Measurements from ENCODE around the gene NPR3. TPM values are rescaled to one million over a fixed set of nuclear protein-coding genes. Genes with fewer than 3 reads are reported as not detected.

The NPR3 gene
- total RNA-seq, 1 experiment from 2014 or later = not detected

- Histone ChIP-seq H4K20me1 (ENCODE audit: control insufficient read depth, insufficient read depth, insufficient read length) (no peaks in the 10 kb centered on the region), H2AFZ (ENCODE audit: low read length) (no peak overlapping the region), H2BK120ac (ENCODE audit: low read depth, low read length, poor library complexity, severe bottlenecking) (no peak overlapping the region), H4K5ac (ENCODE audit: insufficient read length, low read depth, low read length) (no peak overlapping the region), H3K18ac (ENCODE audit: insufficient read length, low read depth, low read length) (no peak overlapping the region), H2BK5ac (ENCODE audit: insufficient read length, low read length) (no peak overlapping the region), H3K4ac (ENCODE audit: low read depth, low read length) (no peak overlapping the region), H3K56ac (ENCODE audit: insufficient read length, low read depth, low read length) (no peak overlapping the region), H2AK5ac (ENCODE audit: insufficient read length, low read length) (no peak overlapping the region), H3K4me2 (ENCODE audit: insufficient read depth, insufficient read length, low read length) (no peak overlapping the region), H3K23me2 (ENCODE audit: insufficient read length, low read depth, low read length, poor library complexity, severe bottlenecking) (no peaks in the 10 kb centered on the region), H2BK12ac (ENCODE audit: insufficient read length, low read depth, low read length) (no peak overlapping the region), H3T11ph (ENCODE audit: low read length) (no peak overlapping the region), H3K9ac (ENCODE audit: extremely low read depth, insufficient read length, low read length) (no peak overlapping the region), H3K27ac (ENCODE audit: insufficient read length, low read depth, low read length) (no peak overlapping the region), H3K27me3 (ENCODE audit: insufficient read depth, low read length) (no peaks in the 10 kb centered on the region), H2BK20ac (ENCODE audit: low read depth, low read length, poor library complexity, severe bottlenecking) (no peak overlapping the region), H3K9me3 (ENCODE audit: control insufficient read depth, low read depth, low read length) (no peaks in the 10 kb centered on the region), H4K8ac (replicated peaks; ENCODE audit: insufficient read length, low read depth, low read length) (no peak overlapping the region), H4K91ac (ENCODE audit: insufficient read length, low read depth, low read length) (no peak overlapping the region), H3K79me2 (ENCODE audit: insufficient read depth, low read length) (no peaks in the 10 kb centered on the region), H3K23ac (ENCODE audit: insufficient read length, low read depth, low read length) (no peak overlapping the region), H2BK15ac (ENCODE audit: low read depth, low read length) (no peak overlapping the region), H3K4me1 (ENCODE audit: insufficient read depth, low read length) (no peaks in the 10 kb centered on the region), H3K14ac (ENCODE audit: insufficient read depth, low read length) (no peak overlapping the region), H3K79me1 (ENCODE audit: insufficient read depth, low read depth, low read length, poor library complexity, severe bottlenecking) (no peaks in the 10 kb centered on the region)
- WGBS (ENCODE audit: extremely low coverage, insufficient read length, low lambda C conversion rate) = no CpG with 5 or more reads among the region's 1 CpG
- no peak overlapping the region for H3K4me3 Mint-ChIP-seq
- TF ChIP-seq CTCF (conservative IDR thresholded peaks at IDR 0.05) = no peak
- no peak overlapping the region for H3K27ac Mint-ChIP-seq
- H3K36me3 Mint-ChIP-seq (ENCODE audit: insufficient read depth in 1 of 3, low read depth in 3 of 3) = no peaks in the 10 kb centered on the region
- H3K4me1 Mint-ChIP-seq = no peaks in the 10 kb centered on the region
- H3K9me3 Mint-ChIP-seq = no peaks in the 10 kb centered on the region; a peak in 1 of 5 replicates
- no peak for DNase-seq
- H3K27me3 Mint-ChIP-seq (ENCODE audit: low read depth) = peaks cover 10% of the 10 kb centered on the region
Observed at GRCh38 chr5:32773944-32774343, 62.8 kb downstream of the NPR3 start.

All from H9 (cell line).